Measurements from ENCODE around the gene WHAMM.

DNA sequence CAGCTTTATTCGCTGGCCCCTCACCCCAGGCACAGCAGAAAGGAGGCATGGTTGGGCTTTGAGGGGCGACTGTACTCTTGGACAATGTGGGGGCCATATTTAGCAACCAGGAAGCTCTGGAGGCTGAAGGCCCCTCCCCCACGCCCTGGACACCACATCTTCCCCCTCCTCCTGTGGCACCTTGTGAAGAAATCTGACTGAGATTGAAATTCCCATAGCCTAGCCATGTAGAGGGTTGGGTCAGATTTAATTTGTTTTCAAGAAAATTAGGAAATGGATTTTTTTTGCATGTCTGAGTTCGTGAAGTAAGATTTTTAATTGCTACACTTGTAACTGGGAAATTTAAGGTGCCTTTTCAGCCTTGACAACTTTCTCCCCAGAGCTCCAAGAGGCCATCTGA, 28.1 kb upstream of the WHAMM start:
- TF ChIP-seq ZFP30 (CRISPR knock-in tag; IDR thresholded peaks at IDR 0.05) = no peak
- no peak for TF ChIP-seq PPARA (CRISPR knock-in tag; IDR thresholded peaks at IDR 0.05; ENCODE audit: borderline replicate concordance)
- no peak for TF ChIP-seq ARNTL (CRISPR knock-in tag; IDR thresholded peaks at IDR 0.05; ENCODE audit: borderline replicate concordance, low read depth)
- no peak for TF ChIP-seq TCF4 (CRISPR knock-in tag; IDR thresholded peaks at IDR 0.05; ENCODE audit: borderline replicate concordance)
- TF ChIP-seq SNAI2 (CRISPR knock-in tag; IDR thresholded peaks at IDR 0.05) = no peak

Data from SK-N-SH treated with all-trans-retinoic acid at 6 μM for 48 hours (cell line).